A673 (cell line): ENCODE measurements around the gene RFXANK. TPM values are rescaled to one million over a fixed set of nuclear protein-coding genes. Genes with fewer than 3 reads are reported as not detected.

Experiments used
- BruUV-seq: library from RNA; stranded (reverse); fragments of 400-500 nt; replicated peaks from 2 replicates; lab custom pipeline; 2021; lab: Mats Ljungman, UMichigan
- CTCF ChIA-PET: fragments of 300-600 bp; sonication (Branson Sonifier 250); formaldehyde crosslinking; loops from one replicate; lab custom pipeline; 2022; ENCODE audit warnings: antibody characterized with exemption; lab: Charles Lee
- POLR2A ChIA-PET: fragments of 300-600 bp; sonication (Branson Sonifier 250); formaldehyde crosslinking; loops from one replicate; lab custom pipeline; 2022; ENCODE audit warnings: antibody characterized with exemption; ENCODE audit not compliant: low non-redundant PET; lab: Charles Lee
- DNase-seq: peaks from one replicate; pipeline ENCODE4 v3.0.0-alpha.2; 2015; ENCODE audit warnings: low spot score
- H3K27ac ChIP-seq: fragments of 200-600 bp; sonication (generic); 2 replicates; pipeline ENCODE4 v1.5.1; 2016; ENCODE audit warnings: mixed run types, low read depth, mild to moderate bottlenecking, mixed read lengths, antibody characterized with exemption, low read length; ENCODE audit not compliant: poor library complexity, severe bottlenecking
- H3K27me3 ChIP-seq: fragments of 200-600 bp; sonication (generic); replicated peaks from 2 replicates; pipeline ENCODE4 v1.6.1; 2017; ENCODE audit warnings: mixed run types, low read depth, mild to moderate bottlenecking, mixed read lengths, antibody characterized with exemption, low read length; ENCODE audit not compliant: insufficient read depth, poor library complexity
- H3K36me3 ChIP-seq: fragments of 200-600 bp; sonication (generic); 2 replicates; pipeline ENCODE4 v1.6.1; 2016; ENCODE audit warnings: mixed run types, mild to moderate bottlenecking, mixed read lengths, antibody characterized with exemption, low read length; ENCODE audit not compliant: insufficient read depth, poor library complexity, severe bottlenecking
- H3K4me1 ChIP-seq: fragments of 200-600 bp; sonication (generic); 2 replicates; pipeline ENCODE4 v1.6.1; 2017; ENCODE audit warnings: mixed run types, mild to moderate bottlenecking, mixed read lengths, antibody characterized with exemption, low read length; ENCODE audit not compliant: insufficient read depth, poor library complexity, severe bottlenecking
- H3K4me3 ChIP-seq: fragments of 200-600 bp; sonication (generic); 2 replicates; pipeline ENCODE4 v1.5.1; 2016; ENCODE audit warnings: low read depth, mixed run types, mild to moderate bottlenecking, mixed read lengths, low read length; ENCODE audit not compliant: poor library complexity, severe bottlenecking
- H3K9me3 ChIP-seq: fragments of 200-600 bp; sonication (generic); 2 replicates; pipeline ENCODE4 v1.6.1; 2016; ENCODE audit warnings: mixed run types, low read depth, mild to moderate bottlenecking, mixed read lengths, antibody characterized with exemption, low read length; ENCODE audit not compliant: poor library complexity, severe bottlenecking
- EZH2 ChIP-seq: fragments of 200-600 bp; sonication (generic); IDR thresholded peaks from 2 replicates; pipeline ENCODE4 v1.6.1; 2017; ENCODE audit warnings: borderline replicate concordance, low read depth, mild to moderate bottlenecking, mixed read lengths, antibody characterized with exemption, low read length; ENCODE audit not compliant: poor library complexity, severe bottlenecking
- intact Hi-C: fragments of 100-400 bp; cut with micrococcal nuclease; formaldehyde crosslinking; loops from one replicate; pipeline ENCODE4 v1.10.0; 2022; ENCODE audit not compliant: unreplicated experiment
- total RNA-seq: library from RNA; stranded (reverse); gene quantifications from 2 replicates; pipeline ENCODE4 v1.2.3, GENCODE V29; 2021
- TF ChIP-seq, protein P1 (sequence below): fragments of 300-800, 200-600 bp; sonication (generic); conservative IDR thresholded peaks from 2 replicates; pipeline ENCODE4 v1.5.1; 2017; ENCODE audit warnings: low read depth, mild to moderate bottlenecking, antibody characterized with exemption, low read length, moderate library complexity, mixed read lengths

The RFXANK gene
- total RNA-seq, 1 experiment from 2014 or later = 96.3 TPM

DNA sequence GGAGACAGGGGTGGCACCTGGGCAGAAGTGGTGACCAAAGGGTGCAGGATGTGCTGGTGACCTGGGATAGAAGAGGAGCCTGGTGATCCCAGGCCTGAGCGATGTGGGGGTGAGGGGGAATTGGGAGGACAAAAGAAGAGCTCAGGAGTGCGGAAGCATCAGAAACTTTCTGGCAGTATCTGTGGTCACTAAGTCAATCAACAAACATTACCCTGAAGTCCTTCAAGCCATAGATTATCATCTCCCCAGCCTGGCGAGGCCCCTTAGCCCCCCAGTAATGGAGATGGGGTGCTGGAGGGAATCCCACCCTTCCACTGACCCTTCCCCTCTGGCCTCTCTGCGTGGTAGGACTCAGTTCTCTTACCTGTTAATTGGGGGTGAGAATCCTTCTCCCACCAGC is 32.5 kb upstream of the RFXANK start:
- no TSS peak for BruUV-seq
- TF ChIP-seq EZH2 = no peak
- H3K27me3 ChIP-seq = no peaks in the 10 kb centered on the region
- H3K9me3 ChIP-seq = no peaks in the 10 kb centered on the region
- no peak overlapping the region for H3K4me3 ChIP-seq
- POLR2A ChIA-PET = no interaction called here
- intact Hi-C loops = no loop called here
- no peak overlapping the region for H3K27ac ChIP-seq
- no peaks in the 10 kb centered on the region for H3K4me1 ChIP-seq
- no peaks in the 10 kb centered on the region for H3K36me3 ChIP-seq
- no peak for DNase-seq
- CTCF ChIA-PET = no interaction called here

DNA sequence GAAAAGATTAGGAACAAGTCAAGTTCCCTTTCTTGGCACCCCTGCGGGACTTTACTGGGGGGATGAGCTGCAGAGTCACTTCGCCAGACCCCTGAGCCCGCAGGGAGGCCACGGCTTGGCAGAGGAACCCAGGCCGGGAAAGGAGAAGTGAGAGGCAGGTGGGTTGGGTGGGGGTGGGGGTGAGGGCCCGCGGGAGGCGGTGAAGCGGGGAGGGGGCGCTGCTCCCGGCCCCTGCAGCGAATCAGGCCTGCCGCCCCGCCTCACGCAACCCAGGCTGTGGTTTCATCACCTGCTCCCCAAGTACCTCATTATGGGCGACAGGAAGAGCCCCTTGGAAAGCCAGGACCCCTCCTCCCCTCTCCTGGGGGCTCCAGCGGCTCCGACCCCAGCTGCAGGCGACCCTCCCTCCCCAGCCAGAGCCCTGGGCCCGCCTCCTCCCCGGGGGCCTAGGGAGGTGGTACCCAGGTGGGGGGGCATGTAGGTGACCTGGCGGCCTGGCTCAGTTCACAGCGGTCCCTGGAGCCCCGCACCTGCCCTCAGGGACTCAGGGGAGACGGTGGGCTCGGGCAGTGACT is 31.5 kb upstream of the RFXANK start:
- H3K27ac ChIP-seq = no peak overlapping the region
- H3K4me3 ChIP-seq = no peak overlapping the region
- POLR2A ChIA-PET = no interaction called here
- no peak for DNase-seq
- no peaks in the 10 kb centered on the region for H3K9me3 ChIP-seq
- H3K36me3 ChIP-seq = no peaks in the 10 kb centered on the region
- CTCF ChIA-PET = no interaction called here
- TF ChIP-seq, protein P1, sequence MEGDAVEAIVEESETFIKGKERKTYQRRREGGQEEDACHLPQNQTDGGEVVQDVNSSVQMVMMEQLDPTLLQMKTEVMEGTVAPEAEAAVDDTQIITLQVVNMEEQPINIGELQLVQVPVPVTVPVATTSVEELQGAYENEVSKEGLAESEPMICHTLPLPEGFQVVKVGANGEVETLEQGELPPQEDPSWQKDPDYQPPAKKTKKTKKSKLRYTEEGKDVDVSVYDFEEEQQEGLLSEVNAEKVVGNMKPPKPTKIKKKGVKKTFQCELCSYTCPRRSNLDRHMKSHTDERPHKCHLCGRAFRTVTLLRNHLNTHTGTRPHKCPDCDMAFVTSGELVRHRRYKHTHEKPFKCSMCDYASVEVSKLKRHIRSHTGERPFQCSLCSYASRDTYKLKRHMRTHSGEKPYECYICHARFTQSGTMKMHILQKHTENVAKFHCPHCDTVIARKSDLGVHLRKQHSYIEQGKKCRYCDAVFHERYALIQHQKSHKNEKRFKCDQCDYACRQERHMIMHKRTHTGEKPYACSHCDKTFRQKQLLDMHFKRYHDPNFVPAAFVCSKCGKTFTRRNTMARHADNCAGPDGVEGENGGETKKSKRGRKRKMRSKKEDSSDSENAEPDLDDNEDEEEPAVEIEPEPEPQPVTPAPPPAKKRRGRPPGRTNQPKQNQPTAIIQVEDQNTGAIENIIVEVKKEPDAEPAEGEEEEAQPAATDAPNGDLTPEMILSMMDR = no peak
- TF ChIP-seq EZH2 = no peak
- no peaks in the 10 kb centered on the region for H3K4me1 ChIP-seq
- intact Hi-C loops = no loop called here
- BruUV-seq = no TSS peak
- H3K27me3 ChIP-seq = no peaks in the 10 kb centered on the region

DNA sequence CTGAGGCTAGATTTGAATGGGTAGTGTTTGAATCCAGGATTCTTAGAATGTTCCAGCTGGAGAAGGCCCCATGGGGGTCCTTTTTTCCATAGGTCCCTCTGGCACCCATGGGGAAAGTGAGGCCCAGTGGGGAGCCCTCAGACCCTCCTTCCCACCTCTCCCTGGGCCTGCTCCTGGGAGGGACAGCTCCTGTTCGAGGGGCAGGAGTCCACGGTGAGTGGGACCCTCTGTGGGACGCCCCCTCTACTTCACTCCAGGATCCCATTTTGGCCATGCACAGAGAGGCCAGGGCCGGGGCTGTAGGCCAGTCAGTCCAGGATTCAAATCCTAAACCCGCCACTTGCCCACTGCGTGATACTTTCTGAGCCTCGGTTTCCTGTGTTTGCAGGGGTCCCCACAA is 29.6 kb upstream of the RFXANK start:
- Histone ChIP-seq H3K9me3 (no peaks in the 10 kb centered on the region), H3K36me3 (no peaks in the 10 kb centered on the region), H3K4me3 (no peak overlapping the region), H3K4me1 (no peaks in the 10 kb centered on the region), H3K27ac (no peak overlapping the region), H3K27me3 (no peaks in the 10 kb centered on the region)
- TF ChIP-seq EZH2 = no peak
- TF ChIP-seq, protein P1 = no peak
- intact Hi-C loops = no loop called here
- no peak for DNase-seq
- no TSS peak for BruUV-seq
- ChIA-PET POLR2A (no interaction called here), CTCF (no interaction called here)

DNA sequence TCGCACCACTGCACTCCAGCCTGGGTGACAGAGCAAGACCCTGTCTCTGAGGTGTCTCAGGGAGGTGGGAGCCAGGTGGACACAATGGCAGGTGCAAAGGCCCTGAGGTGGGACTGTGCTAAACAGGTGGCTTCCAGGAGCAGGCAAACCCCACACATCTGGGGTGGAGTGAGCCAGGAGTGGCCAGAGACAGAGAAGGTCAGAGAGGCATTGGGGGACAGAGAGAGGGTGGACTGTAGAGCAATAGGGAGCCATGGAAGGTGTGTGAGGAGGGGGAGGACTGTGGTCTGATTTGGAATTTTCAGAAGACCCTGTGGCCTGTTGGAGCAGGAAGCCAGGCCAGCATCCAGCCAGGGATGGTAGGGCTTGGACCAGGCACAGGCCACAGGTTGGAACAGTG is 26.7 kb upstream of the RFXANK start:
- Histone ChIP-seq H3K27me3 (no peaks in the 10 kb centered on the region), H3K4me1 (no peaks in the 10 kb centered on the region), H3K4me3 (no peak overlapping the region), H3K9me3 (no peaks in the 10 kb centered on the region), H3K36me3 (no peaks in the 10 kb centered on the region), H3K27ac (no peak overlapping the region)
- POLR2A ChIA-PET = no interaction called here
- intact Hi-C loops = no loop called here
- no TSS peak for BruUV-seq
- CTCF ChIA-PET = no interaction called here
- no peak for TF ChIP-seq EZH2
- TF ChIP-seq, protein P1 = no peak
- no peak for DNase-seq
